HL-60 (cell line): ENCODE measurements around the gene COPS7B.

Experiments used
- DNase-seq, 2 experiments: peaks; one replicate each; pipeline ENCODE4 v3.0.0-alpha.2; 2010 to 2020; ENCODE audit warnings: low read depth in 1 of 2, low spot score in 1 of 2
- H3K27ac ChIP-seq: fragments of 250-450 bp; sonication (Bioruptor Pico); replicated peaks from 2 replicates; pipeline ENCODE4 v1.5.1; 2020; ENCODE audit warnings: mild to moderate bottlenecking, moderate library complexity
- H3K27me3 ChIP-seq: fragments of 250-450 bp; sonication (Bioruptor Pico); 2 replicates; pipeline ENCODE4 v1.5.1; 2021; ENCODE audit warnings: mild to moderate bottlenecking, moderate library complexity; ENCODE audit not compliant: insufficient read depth, poor library complexity, severe bottlenecking
- H3K4me3 ChIP-seq: replicated peaks from 2 replicates; pipeline ENCODE4 v1.5.1; 2011; ENCODE audit warnings: mild to moderate bottlenecking, control low read depth, low read length; ENCODE audit not compliant: insufficient read depth
- GABPA ChIP-seq: IDR thresholded peaks from 2 replicates; pipeline ENCODE4 v1.6.1; 2012; ENCODE audit warnings: low read depth
- POLR2AphosphoS5 ChIP-seq: IDR thresholded peaks from 2 replicates; pipeline ENCODE4 v1.6.1; 2012; ENCODE audit warnings: low read depth
- SPI1 ChIP-seq: IDR thresholded peaks from 2 replicates; pipeline ENCODE4 v1.6.1; 2012; ENCODE audit warnings: low read depth, mild to moderate bottlenecking, borderline replicate concordance
- TF ChIP-seq, protein P1 (sequence below): IDR thresholded peaks from 2 replicates; pipeline ENCODE4 v1.6.1; 2012; ENCODE audit warnings: low read depth; ENCODE audit not compliant: insufficient replicate concordance
- TF ChIP-seq, protein P2 (sequence below): IDR thresholded peaks from one replicate; pipeline ENCODE4 v1.5.1; 2011; ENCODE audit warnings: low read length, control low read depth, inconsistent platforms; ENCODE audit not compliant: insufficient read depth

The COPS7B gene

DNA sequence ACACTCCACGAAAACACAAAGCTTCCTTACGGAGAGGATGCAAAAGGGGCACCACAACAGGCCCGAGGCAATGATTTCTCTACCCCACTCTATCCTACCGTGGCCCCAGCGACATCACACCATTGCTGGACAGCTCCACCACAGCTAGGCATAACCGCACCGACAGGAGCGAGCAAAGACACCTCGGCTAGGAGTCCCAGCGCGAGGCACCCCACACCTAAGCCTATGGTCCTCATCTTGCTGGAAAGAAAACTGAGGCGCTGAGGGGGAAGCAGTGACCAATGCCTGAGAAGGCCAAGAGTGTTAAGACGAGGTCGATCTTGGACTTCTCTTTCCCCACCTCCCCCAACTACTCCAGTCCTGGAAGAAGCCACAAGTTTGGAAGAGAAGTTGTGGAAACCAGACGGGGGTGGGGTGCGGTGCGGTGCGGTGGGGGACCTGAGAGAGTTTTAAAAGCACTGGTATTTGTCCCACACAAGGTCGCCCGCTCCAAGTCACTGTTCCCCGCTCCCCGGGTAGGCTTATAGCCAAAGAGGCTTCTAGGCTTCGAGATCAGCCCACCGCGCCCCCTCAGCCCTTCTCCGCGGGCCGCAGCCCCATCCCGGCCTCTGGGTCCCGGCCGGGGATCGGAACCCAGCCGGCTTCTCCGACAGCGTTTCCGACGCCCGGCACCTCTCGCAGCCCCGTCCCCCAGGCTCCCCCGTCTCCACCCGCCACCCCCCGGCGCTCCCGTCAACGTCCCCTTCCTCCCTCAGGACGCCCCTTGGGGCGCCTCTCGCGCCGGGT, 5.9 kb upstream of the COPS7B start:
- peak; percentile 30 to 38 for DNase-seq
- no peak for TF ChIP-seq GABPA
- TF ChIP-seq, protein P1, sequence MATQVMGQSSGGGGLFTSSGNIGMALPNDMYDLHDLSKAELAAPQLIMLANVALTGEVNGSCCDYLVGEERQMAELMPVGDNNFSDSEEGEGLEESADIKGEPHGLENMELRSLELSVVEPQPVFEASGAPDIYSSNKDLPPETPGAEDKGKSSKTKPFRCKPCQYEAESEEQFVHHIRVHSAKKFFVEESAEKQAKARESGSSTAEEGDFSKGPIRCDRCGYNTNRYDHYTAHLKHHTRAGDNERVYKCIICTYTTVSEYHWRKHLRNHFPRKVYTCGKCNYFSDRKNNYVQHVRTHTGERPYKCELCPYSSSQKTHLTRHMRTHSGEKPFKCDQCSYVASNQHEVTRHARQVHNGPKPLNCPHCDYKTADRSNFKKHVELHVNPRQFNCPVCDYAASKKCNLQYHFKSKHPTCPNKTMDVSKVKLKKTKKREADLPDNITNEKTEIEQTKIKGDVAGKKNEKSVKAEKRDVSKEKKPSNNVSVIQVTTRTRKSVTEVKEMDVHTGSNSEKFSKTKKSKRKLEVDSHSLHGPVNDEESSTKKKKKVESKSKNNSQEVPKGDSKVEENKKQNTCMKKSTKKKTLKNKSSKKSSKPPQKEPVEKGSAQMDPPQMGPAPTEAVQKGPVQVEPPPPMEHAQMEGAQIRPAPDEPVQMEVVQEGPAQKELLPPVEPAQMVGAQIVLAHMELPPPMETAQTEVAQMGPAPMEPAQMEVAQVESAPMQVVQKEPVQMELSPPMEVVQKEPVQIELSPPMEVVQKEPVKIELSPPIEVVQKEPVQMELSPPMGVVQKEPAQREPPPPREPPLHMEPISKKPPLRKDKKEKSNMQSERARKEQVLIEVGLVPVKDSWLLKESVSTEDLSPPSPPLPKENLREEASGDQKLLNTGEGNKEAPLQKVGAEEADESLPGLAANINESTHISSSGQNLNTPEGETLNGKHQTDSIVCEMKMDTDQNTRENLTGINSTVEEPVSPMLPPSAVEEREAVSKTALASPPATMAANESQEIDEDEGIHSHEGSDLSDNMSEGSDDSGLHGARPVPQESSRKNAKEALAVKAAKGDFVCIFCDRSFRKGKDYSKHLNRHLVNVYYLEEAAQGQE: peak; percentile 91
- Histone ChIP-seq H3K27ac (peak overlapping the region; percentile 74), H3K4me3 (peak overlapping the region; percentile 91), H3K27me3 (no peaks in the 10 kb centered on the region)

DNA sequence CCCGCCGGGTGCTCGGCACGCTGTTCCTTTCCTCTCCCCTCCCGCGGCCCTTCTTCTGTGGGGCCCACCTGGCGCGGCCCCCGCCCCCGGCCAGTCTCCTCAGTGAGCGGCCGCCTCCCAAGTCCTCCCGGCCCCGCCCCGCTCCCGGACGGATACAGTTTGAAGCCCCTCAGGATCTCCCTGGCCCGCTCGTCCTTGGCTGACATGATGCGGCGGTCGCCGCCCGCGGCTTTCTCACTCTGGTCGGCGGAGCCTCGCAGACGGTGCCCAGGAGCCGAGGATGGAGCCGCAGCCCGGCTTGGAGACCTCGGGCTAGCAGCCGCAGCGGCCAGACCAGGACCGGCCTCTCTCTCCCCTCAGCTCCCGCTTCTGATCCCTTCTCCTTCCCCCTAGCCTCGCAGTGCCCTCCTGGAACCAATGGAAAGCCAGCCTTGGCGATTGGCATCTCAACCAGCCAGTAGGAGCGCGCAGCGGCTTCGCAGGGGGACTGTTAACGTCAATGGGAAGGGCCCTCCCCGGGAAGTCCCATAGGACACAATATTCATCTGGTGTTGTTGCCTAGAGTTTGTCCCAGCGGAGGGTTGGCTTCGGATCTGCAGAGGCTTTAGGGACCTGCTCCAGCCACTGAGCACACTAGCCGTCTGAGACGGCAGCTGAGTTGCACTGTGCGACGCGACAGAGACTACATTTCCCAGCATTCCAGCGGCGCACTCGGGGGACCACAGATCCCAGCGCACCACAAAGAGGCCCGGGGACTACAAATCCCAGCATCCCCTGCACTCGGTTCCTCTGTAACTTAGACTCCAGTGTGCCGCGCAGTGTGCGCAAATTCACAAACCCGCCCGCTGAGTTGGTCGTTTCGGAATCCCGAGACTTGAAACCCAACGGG, 5.1 kb upstream of the COPS7B start, which contains the start of gene PDE6D:
Gene PDE6D, minus strand, starts transcription at position 374 of the 889 bp plus-strand sequence. Its CDS starts 168 bp downstream, at position 206.
- H3K4me3 ChIP-seq: peak within 1 kb of the TSS; percentile 91
- H3K27ac ChIP-seq: peak within 1 kb of the TSS; percentile 74
- DNase-seq: peak; percentile 96 to 99
- TF ChIP-seq, protein P1: no peak
- TF ChIP-seq SPI1: peak; percentile 38; the same call in 1 of the 2 replicates
- TF ChIP-seq GABPA: peak; percentile 93
- no peaks in the 10 kb centered on the region for H3K27me3 ChIP-seq

DNA sequence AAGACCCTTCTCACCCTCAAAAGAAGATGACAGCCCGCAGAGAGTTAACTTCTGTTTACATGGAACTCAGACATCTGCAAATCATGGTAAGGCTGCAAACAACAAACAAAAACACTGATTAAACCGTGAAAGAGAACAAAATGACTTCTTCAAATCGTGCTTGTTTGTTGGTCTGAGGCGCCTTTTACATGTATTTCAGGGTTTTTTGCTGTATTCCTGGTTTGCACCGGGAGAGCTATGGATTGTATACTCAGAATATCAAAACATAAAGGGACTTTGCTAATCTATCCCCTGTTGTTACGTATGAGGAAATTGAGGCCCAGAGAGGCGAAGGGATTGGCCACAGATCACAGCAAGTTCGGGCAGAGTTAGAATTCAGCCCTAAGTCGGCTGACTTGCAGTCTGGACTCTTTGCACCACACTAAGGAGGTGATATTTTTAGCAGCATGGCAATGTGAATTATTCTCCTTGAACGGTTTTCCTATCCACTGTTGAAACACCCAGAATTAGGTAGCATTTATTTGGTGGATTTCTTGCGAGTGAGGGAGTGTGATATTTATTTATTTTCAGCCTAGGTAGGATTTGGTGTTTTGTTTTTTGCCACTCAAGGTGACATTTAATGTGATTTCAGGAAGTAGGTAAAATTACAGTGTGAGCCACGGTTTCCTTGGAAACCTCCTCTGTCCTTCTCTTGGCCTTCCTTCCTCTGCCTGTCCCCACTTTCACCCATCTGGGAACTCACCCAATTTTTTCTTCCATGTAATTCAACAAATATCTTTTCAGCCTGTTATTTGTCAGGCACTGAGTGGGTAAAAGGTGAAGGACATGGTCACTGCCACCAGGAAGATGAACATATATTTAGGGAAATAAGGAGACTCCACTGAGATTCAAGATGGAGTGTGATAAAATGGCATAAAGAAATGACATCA, 4.2 kb upstream of the COPS7B start:
- DNase-seq: peak; percentile 32 to 46
- peak overlapping the region; percentile 74 for H3K27ac ChIP-seq

More for the DNA sequence above, 4.2 kb upstream of the COPS7B start:
- TF ChIP-seq, protein P2, sequence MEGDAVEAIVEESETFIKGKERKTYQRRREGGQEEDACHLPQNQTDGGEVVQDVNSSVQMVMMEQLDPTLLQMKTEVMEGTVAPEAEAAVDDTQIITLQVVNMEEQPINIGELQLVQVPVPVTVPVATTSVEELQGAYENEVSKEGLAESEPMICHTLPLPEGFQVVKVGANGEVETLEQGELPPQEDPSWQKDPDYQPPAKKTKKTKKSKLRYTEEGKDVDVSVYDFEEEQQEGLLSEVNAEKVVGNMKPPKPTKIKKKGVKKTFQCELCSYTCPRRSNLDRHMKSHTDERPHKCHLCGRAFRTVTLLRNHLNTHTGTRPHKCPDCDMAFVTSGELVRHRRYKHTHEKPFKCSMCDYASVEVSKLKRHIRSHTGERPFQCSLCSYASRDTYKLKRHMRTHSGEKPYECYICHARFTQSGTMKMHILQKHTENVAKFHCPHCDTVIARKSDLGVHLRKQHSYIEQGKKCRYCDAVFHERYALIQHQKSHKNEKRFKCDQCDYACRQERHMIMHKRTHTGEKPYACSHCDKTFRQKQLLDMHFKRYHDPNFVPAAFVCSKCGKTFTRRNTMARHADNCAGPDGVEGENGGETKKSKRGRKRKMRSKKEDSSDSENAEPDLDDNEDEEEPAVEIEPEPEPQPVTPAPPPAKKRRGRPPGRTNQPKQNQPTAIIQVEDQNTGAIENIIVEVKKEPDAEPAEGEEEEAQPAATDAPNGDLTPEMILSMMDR: no peak
- TF ChIP-seq SPI1 (no peak), GABPA (no peak), POLR2AphosphoS5 (no peak)
- TF ChIP-seq, protein P1: no peak
- Histone ChIP-seq H3K4me3 (peak overlapping the region; percentile 91), H3K27me3 (no peaks in the 10 kb centered on the region)
